H1 (cell line): ENCODE data around the gene DHPS. TPM values are rescaled to one million over a fixed set of nuclear protein-coding genes. Genes with fewer than 3 reads are reported as not detected.
A peak's percentile ranks its signal among the peaks of the same experiment; 100 is the strongest.

Experiments used
- CTCF ChIA-PET: fragments of 300-600 bp; sonication (Branson Sonifier 250); formaldehyde crosslinking; loops from one replicate; lab custom pipeline; 2021; ENCODE audit not compliant: partially characterized antibody; lab: Charles Lee
- POLR2A ChIA-PET: fragments of 300-600 bp; sonication (Branson Sonifier 250); formaldehyde crosslinking; loops from one replicate; lab custom pipeline; 2021; ENCODE audit warnings: inconsistent platforms; ENCODE audit not compliant: partially characterized antibody; lab: Charles Lee
- DNase-seq, 2 experiments: peaks; one replicate each; pipeline versions ENCODE4 v3.0.0 to v3.0.0-alpha.2; 2010 to 2022; ENCODE audit warnings: low spot score in 2 of 2, low read depth in 1 of 2, mixed read lengths in 1 of 2
- FAIRE-seq: peaks from 2 replicates; lab custom pipeline; 2011; peaks lifted over from hg19 to GRCh38; lab: Jason Lieb, UNC
- H2AFZ ChIP-seq: 2 replicates; pipeline ENCODE4 v1.8.1; 2012; ENCODE audit warnings: low read length, inconsistent platforms
- H2AK5ac ChIP-seq: 2 replicates; pipeline ENCODE4 v1.6.1; 2013; ENCODE audit warnings: low read depth, low read length
- H2BK120ac ChIP-seq: replicated peaks from 2 replicates; pipeline ENCODE3; 2013; ENCODE audit warnings: low read depth, low read length, inconsistent platforms
- H2BK12ac ChIP-seq: 2 replicates; pipeline ENCODE4 v1.6.1; 2013; ENCODE audit warnings: low read depth, low read length
- H2BK15ac ChIP-seq: 2 replicates; pipeline ENCODE4 v1.6.1; 2013; ENCODE audit warnings: low read length
- H2BK20ac ChIP-seq: 2 replicates; pipeline ENCODE4 v1.6.1; 2013; ENCODE audit warnings: low read length
- H2BK5ac ChIP-seq: 2 replicates; pipeline ENCODE4 v1.6.1; 2013; ENCODE audit warnings: low read depth, low read length
- H3K14ac ChIP-seq: 2 replicates; pipeline ENCODE4 v1.6.1; 2013; ENCODE audit warnings: inconsistent platforms; ENCODE audit not compliant: insufficient read length
- H3K18ac ChIP-seq: 2 replicates; pipeline ENCODE4 v1.6.1; 2013; ENCODE audit warnings: low read length; ENCODE audit errors: extremely low read depth
- H3K23ac ChIP-seq: 2 replicates; pipeline ENCODE4 v1.6.1; 2013; ENCODE audit warnings: inconsistent platforms; ENCODE audit not compliant: insufficient read length
- H3K23me2 ChIP-seq: 2 replicates; pipeline ENCODE4 v1.6.1; 2013; ENCODE audit warnings: low read depth, low read length
- H3K27ac ChIP-seq: 2 replicates; pipeline ENCODE4 v1.6.1; 2011; ENCODE audit warnings: low read depth, low read length, inconsistent platforms
- H3K27me3 ChIP-seq, 4 experiments: replicated peaks in 1 of 4; 1 replicate in 1 of 4; 2 replicates in 3 of 4; pipeline versions ENCODE4 v1.6.1 to v1.8.1; 2011 to 2013; ENCODE audit warnings: low read length in 3 of 4, mild to moderate bottlenecking in 3 of 4, inconsistent platforms in 2 of 4, mixed read lengths in 2 of 4, moderate library complexity in 1 of 4; ENCODE audit not compliant: control insufficient read depth in 3 of 4, insufficient read depth in 3 of 4; ENCODE audit errors: extremely low read depth in 1 of 4
- H3K36me3 ChIP-seq, 4 experiments: 2 replicates each; pipeline versions ENCODE4 v1.6.1 to v1.8.1; 2011 to 2013; ENCODE audit warnings: mild to moderate bottlenecking in 4 of 4, low read length in 3 of 4, moderate library complexity in 2 of 4, control low read depth in 1 of 4, inconsistent platforms in 1 of 4; ENCODE audit not compliant: insufficient read depth in 4 of 4, control insufficient read depth in 2 of 4
- H3K4ac ChIP-seq: replicated peaks from 2 replicates; pipeline ENCODE3; 2013; ENCODE audit warnings: low read length, low read depth, mixed read lengths, inconsistent platforms; ENCODE audit not compliant: insufficient read length
- H3K4me1 ChIP-seq, 4 experiments: replicated peaks in 1 of 4; 1 replicate in 1 of 4; 2 replicates in 3 of 4; pipeline versions ENCODE4 v1.6.1 to v1.8.1; 2011 to 2013; ENCODE audit warnings: low read length in 3 of 4, inconsistent platforms in 2 of 4, mixed read lengths in 1 of 4; ENCODE audit not compliant: insufficient read depth in 4 of 4, control insufficient read depth in 3 of 4
- H3K4me2 ChIP-seq, 2 experiments: 2 replicates each; pipeline versions ENCODE4 v1.6.1 to v1.8.1; 2011 to 2013; ENCODE audit warnings: low read depth in 2 of 2, low read length in 2 of 2, control low read depth in 1 of 2, inconsistent platforms in 1 of 2, mild to moderate bottlenecking in 1 of 2; ENCODE audit not compliant: insufficient read depth in 1 of 2
- H3K4me3 ChIP-seq, 4 experiments: fragments of 200-600, 300-600 bp in 1 of 4; sonication (generic), shearing (Covaris generic), sonication (Bioruptor Twin) in 1 of 4; 2 replicates each; pipeline versions ENCODE4 v1.5.1 to v1.8.1; 2011 to 2016; ENCODE audit warnings: low read length in 4 of 4, low read depth in 3 of 4, control low read depth in 2 of 4, inconsistent platforms in 2 of 4, mild to moderate bottlenecking in 2 of 4, mixed read lengths in 1 of 4, moderate library complexity in 1 of 4; ENCODE audit not compliant: insufficient read depth in 2 of 4; ENCODE audit errors: extremely low read depth in 1 of 4
- H3K56ac ChIP-seq: replicated peaks from 2 replicates; pipeline ENCODE3; 2013; ENCODE audit warnings: low read depth, mild to moderate bottlenecking, mixed read lengths, low read length, inconsistent platforms; ENCODE audit not compliant: insufficient read length
- H3K79me1 ChIP-seq: 2 replicates; pipeline ENCODE4 v1.6.1; 2013; ENCODE audit warnings: low read depth, low read length, control low read depth
- H3K79me2 ChIP-seq, 2 experiments: 2 replicates each; pipeline versions ENCODE4 v1.6.1 to v1.8.1; 2012 to 2013; ENCODE audit warnings: low read length in 2 of 2, mild to moderate bottlenecking in 2 of 2, inconsistent platforms in 1 of 2; ENCODE audit not compliant: insufficient read depth in 2 of 2, control insufficient read depth in 1 of 2
- H3K9ac ChIP-seq, 4 experiments: replicated peaks in 1 of 4; 1 replicate in 1 of 4; 2 replicates in 3 of 4; pipeline versions ENCODE4 v1.6.1 to v1.8.1; 2011 to 2013; ENCODE audit warnings: low read depth in 3 of 4, low read length in 3 of 4, control low read depth in 2 of 4, mild to moderate bottlenecking in 2 of 4, moderate library complexity in 2 of 4, inconsistent platforms in 1 of 4; ENCODE audit errors: extremely low read depth in 1 of 4
- H3K9me3 ChIP-seq, 2 experiments: 2 replicates each; pipeline versions ENCODE4 v1.6.1 to v1.8.1; 2012 to 2013; ENCODE audit warnings: mild to moderate bottlenecking in 2 of 2, moderate library complexity in 2 of 2, control low read depth in 1 of 2, inconsistent platforms in 1 of 2, low read depth in 1 of 2, low read length in 1 of 2, mixed read lengths in 1 of 2; ENCODE audit not compliant: insufficient read depth in 2 of 2
- H4K20me1 ChIP-seq, 2 experiments: replicated peaks in 1 of 2; 2 replicates each; pipeline versions ENCODE3 to v1.8.1; 2011 to 2013; ENCODE audit warnings: inconsistent platforms in 2 of 2, low read length in 2 of 2, mild to moderate bottlenecking in 1 of 2; ENCODE audit not compliant: insufficient read depth in 2 of 2, control insufficient read depth in 1 of 2
- H4K5ac ChIP-seq: 2 replicates; pipeline ENCODE4 v1.6.1; 2013; ENCODE audit warnings: low read length, low read depth, mixed read lengths, inconsistent platforms; ENCODE audit not compliant: insufficient read length
- H4K8ac ChIP-seq: 2 replicates; pipeline ENCODE4 v1.8.0; 2013; ENCODE audit warnings: mild to moderate bottlenecking, moderate library complexity, low read length, inconsistent platforms; ENCODE audit not compliant: insufficient read depth; ENCODE audit errors: extremely low read depth
- H4K91ac ChIP-seq: replicated peaks from 2 replicates; pipeline ENCODE3; 2013; ENCODE audit warnings: low read length, mixed read lengths, inconsistent platforms; ENCODE audit not compliant: insufficient read length
- FOSL1 ChIP-seq: IDR thresholded peaks from 2 replicates; pipeline ENCODE4 v1.6.1; 2011; ENCODE audit warnings: mild to moderate bottlenecking, low read depth, low read length, moderate library complexity; ENCODE audit not compliant: insufficient read depth
- HDAC2 ChIP-seq, 2 experiments: fragments of 300-600 bp in 1 of 2; sonication (generic) in 1 of 2; IDR thresholded peaks; 2 replicates each; pipeline ENCODE4 v1.6.1; 2011 to 2012; ENCODE audit warnings: low read depth in 2 of 2, low read length in 2 of 2, mild to moderate bottlenecking in 2 of 2, moderate library complexity in 2 of 2, borderline replicate concordance in 1 of 2, inconsistent platforms in 1 of 2
- KDM5A ChIP-seq: fragments of 200-600 bp; IDR thresholded peaks from 2 replicates; pipeline ENCODE4 v1.7.1; 2012; ENCODE audit warnings: mild to moderate bottlenecking, low read length, inconsistent platforms, mixed read lengths
- RAD21 ChIP-seq, 2 experiments: IDR thresholded peaks in 1 of 2; conservative IDR thresholded peaks in 1 of 2; 2 replicates each; pipeline ENCODE4 v1.6.1; 2011; ENCODE audit warnings: low read depth in 2 of 2, low read length in 2 of 2, improper control_type of control experiment in 1 of 2, inconsistent platforms in 1 of 2, mild to moderate bottlenecking in 1 of 2, moderate library complexity in 1 of 2
- RNF2 ChIP-seq: fragments of 200-900, 300-1000 bp; sonication (generic); IDR thresholded peaks from 2 replicates; pipeline ENCODE4 v1.7.1; 2016; ENCODE audit warnings: borderline replicate concordance, low read depth, mild to moderate bottlenecking, antibody characterized with exemption, low read length; ENCODE audit not compliant: poor library complexity, severe bottlenecking; ENCODE audit errors: missing control alignments
- SRF ChIP-seq: IDR thresholded peaks from 2 replicates; pipeline ENCODE4 v1.6.1; 2011; ENCODE audit warnings: mild to moderate bottlenecking, low read depth, low read length, moderate library complexity
- TBP ChIP-seq: IDR thresholded peaks from 2 replicates; pipeline ENCODE4 v1.6.1; 2011; ENCODE audit warnings: low read depth, low read length, improper control_type of control experiment
- YY1 ChIP-seq: IDR thresholded peaks from 2 replicates; pipeline ENCODE4 v1.6.1; 2011; ENCODE audit warnings: low read depth, mild to moderate bottlenecking, low read length
- ZNF274 ChIP-seq: IDR thresholded peaks from 2 replicates; pipeline ENCODE4 v1.7.0; 2012; ENCODE audit warnings: low read length, borderline replicate concordance; ENCODE audit errors: extremely low read depth
- WGBS, 2 experiments: shearing (Covaris generic) in 1 of 2; methylation state at CpG; one replicate each; pipeline versions ENCODE4 v1.1.6 to v1.1.7; 2013 to 2015; ENCODE audit warnings: low lambda C conversion rate in 2 of 2, mixed read lengths in 2 of 2, inconsistent platforms in 1 of 2, low coverage in 1 of 2, missing lambda C conversion rate in 1 of 2; ENCODE audit not compliant: insufficient replicate concordance in 2 of 2, insufficient coverage in 1 of 2, insufficient read length in 1 of 2; ENCODE audit errors: extremely low coverage in 1 of 2, missing lambda C conversion rate in 1 of 2; 5-methylcytosine and 5-hydroxymethylcytosine counted together
- polyA plus RNA-seq, 7 experiments: library from polyadenylated mRNA; depleted of rRNA in 3 of 7; stranded (reverse) in 5 of 7; unstranded in 2 of 7; fragments of >200 nt in 5 of 7; fragments of 200-250 nt in 2 of 7; gene quantifications; 1 replicate in 5 of 7; 2 replicates in 1 of 7; 4 replicates in 1 of 7; pipeline versions ENCODE4 v1.2.1 to v1.2.3, GENCODE V29; 2011 to 2013; ENCODE audit warnings: missing spikeins in 2 of 7, mixed read lengths in 2 of 7
- total RNA-seq: library from RNA; stranded (reverse); fragmentation: NEBNext Ultra II Directional; extraction: Animal tissue kit (Norgen Biotek cat#: 25700); gene quantifications from 2 replicates; pipeline ENCODE4 v1.2.1, GENCODE V29; 2021

DHPS gene
- total and polyA plus RNA-seq, 2 of the 8 experiments (the other 6 are each of a cell fraction or from before 2014, with no cell fraction given): 86.6 to 99.6 TPM

DNA sequence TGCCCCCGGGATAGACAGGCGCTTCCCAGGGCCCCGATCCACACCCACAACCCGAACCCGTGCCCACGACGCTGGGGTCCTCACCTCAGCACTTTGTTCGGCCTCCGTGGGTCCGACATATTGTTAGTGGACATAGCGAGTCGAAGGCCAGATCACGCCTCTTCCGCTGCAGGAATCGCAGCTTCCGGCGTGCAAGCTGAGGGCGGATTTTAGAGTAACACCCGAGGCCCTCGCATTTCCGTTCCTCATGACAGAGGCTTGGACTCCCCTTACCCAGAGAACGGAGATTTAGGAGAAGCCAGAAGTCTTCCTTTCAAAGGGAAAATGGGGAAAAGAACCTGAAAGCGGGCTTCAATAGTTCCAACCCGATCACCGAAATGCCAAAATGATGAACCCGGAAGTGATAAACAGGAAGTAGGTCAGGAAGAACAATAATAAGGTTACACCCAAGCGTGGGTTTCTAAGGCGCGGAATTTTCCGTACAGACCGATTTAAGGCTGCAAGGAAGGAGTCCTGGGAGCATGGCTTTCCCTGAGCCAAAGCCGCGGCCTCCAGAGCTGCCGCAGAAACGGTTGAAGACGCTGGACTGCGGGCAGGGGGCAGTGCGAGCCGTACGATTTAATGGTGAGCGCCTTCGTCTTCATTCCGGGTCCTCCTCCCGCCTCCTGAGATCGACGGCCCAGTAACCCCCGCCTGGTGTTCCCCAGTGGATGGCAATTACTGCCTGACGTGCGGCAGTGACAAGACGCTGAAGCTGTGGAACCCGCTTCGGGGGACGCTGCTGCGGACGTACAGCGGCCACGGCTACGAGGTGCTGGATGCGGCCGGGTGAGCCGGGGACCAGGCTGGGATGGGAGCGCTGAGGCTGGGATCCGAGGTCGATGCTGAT is 12.2 kb downstream of the DHPS start:
- Histone ChIP-seq H3K27ac (peak overlapping the region; percentile 99), H2BK20ac (no peak overlapping the region), H2BK12ac (no peak overlapping the region), H3K14ac (no peak overlapping the region), H3K9ac (peak overlapping the region; percentile 81 to 94 (median 86)), H3K36me3 (peaks cover 7 to 18% (median 14%) of the 10 kb centered on the region in 4 experiments; a peak in 7 of 8 replicates), H3K23ac (no peak overlapping the region), H2AFZ (peak overlapping the region; percentile 98), H3K23me2 (peaks cover 24% of the 10 kb centered on the region), H3K4ac (no peak overlapping the region), H4K91ac (peak overlapping the region; percentile 15), H2BK5ac (peak overlapping the region; percentile 62; the same call in 1 of the 2 replicates), H3K56ac (no peak overlapping the region), H4K8ac (peak overlapping the region; percentile 98), H2AK5ac (no peak overlapping the region), H2BK120ac (no peak overlapping the region), H2BK15ac (no peak overlapping the region), H3K79me1 (peaks cover 4% of the 10 kb centered on the region; the same call in 1 of the 2 replicates), H3K4me3 (peak overlapping the region; percentile 78 to 95 (median 85)), H3K27me3 (no peaks in the 10 kb centered on the region; a peak in 1 of 7 replicates), H3K79me2 (peaks cover 0 to 22% of the 10 kb centered on the region in 2 experiments; a peak in 1 of 4 replicates), H3K18ac (no peak overlapping the region; the same call in 1 of the 2 replicates), H4K5ac (peak overlapping the region; percentile 73), H3K9me3 (no peaks in the 10 kb centered on the region), H3K4me1 (peaks cover 3 to 22% (median 6%) of the 10 kb centered on the region in 4 experiments), H3K4me2 (peak overlapping the region; percentile 86 to 95), H4K20me1 (peaks cover 3 to 18% of the 10 kb centered on the region in 2 experiments)
- ChIA-PET POLR2A (interaction anchor here (0.6 to 5.3 kb wide), 16 partner anchors 8 to 185 kb away, joined by 3 to 23 read pairs (median 4); partner anchors contain the start of genes DHPS, GET3, TNPO2 and TRIR), CTCF (interaction anchor here (0.8 to 1.4 kb wide), 5 partner anchors 8 to 123 kb away, joined by 3 to 4 read pairs (median 3); no protein-coding TSS in a partner anchor)
- 4% methylated on average over 52 of the region's 64 CpGs; no CpG with 5 or more reads in 1 of the 2 experiments for WGBS, 2 experiments
- FAIRE-seq (no peak), DNase-seq (peak in 1 of 2 experiments; percentile 81)
- TF ChIP-seq TBP: peak; percentile 70
- no peak for TF ChIP-seq ZNF274
- no peak for TF ChIP-seq SRF
- TF ChIP-seq RAD21 (IDR thresholded peaks at IDR 0.05 in 1 of 2, conservative IDR thresholded peaks at IDR 0.05 in 1 of 2; ENCODE audit: low read depth in 2 of 2, low read length in 2 of 2): no peak
- TF ChIP-seq FOSL1: no peak
- TF ChIP-seq YY1: peak; percentile 60; the same call in 1 of the 2 replicates
- peak; percentile 90 for TF ChIP-seq KDM5A
- TF ChIP-seq RNF2: no peak
- TF ChIP-seq HDAC2 (IDR thresholded peaks at IDR 0.05; ENCODE audit: borderline replicate concordance in 1 of 2, low read depth in 2 of 2, low read length in 2 of 2): peak in 1 of 2 experiments; percentile 83; a peak in 2 of 4 replicates
